ENCODE data around the gene YBX1. TPM values are rescaled to one million over a fixed set of nuclear protein-coding genes. Genes with fewer than 3 reads are reported as not detected.

YBX1 gene
- total and polyA plus RNA-seq, 2 donors (not counting 1 experiment from before 2014, with no cell fraction given): 164 to 345 TPM

DNA sequence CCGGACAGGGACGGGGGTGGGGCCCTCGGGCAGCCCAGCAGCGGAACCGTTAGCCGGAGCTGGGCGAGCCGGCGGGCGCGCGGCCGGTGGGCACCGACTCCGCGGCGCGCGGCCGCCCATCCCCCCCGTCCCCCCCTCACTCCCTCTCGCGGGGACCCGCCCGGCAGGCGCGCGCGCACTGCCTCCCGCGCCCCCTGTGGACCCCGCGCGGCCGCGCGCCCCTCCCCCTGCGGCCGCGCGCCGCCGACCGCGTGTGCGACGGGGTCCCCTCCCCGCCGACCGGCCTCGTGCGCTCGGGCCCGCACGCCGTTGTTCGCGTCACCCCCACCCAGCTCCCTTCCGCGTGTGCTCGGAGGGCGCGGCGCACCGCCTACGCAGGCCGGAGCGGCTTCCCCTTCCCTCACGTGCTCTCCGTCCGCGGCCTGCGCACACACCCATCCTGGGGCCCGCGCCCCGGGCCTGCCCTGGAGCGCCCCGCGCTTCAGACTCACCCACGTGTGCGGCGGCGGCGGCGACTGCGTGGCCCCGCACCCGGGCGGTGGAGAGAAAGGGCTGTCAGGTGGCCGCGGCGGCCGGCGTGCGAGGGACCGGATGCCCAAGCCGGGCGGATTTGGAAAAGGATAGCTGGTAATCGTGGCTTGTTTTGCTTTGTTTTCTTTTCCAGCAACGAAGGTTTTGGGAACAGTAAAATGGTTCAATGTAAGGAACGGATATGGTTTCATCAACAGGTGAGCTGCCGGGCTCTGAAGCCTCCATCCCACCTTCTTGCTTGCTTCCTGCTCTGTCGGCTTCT is 717 bp downstream of the YBX1 start:
- peaks cover 50% of the 10 kb centered on the region for H4K20me1 ChIP-seq (ENCODE audit: control insufficient read depth, insufficient read depth, low read length, poor library complexity, severe bottlenecking)
- H3K9me3 ChIP-seq (ENCODE audit: control extremely low read depth in 1 of 3, control insufficient read depth in 2 of 3, insufficient read depth in 1 of 3, low read length in 2 of 3): no peaks in the 10 kb centered on the region
- Mint-ChIP-seq H3K4me3 (peak overlapping the region; percentile 95), H3K9me3 (ENCODE audit: insufficient read depth) (no peaks in the 10 kb centered on the region), H3K27me3 (no peaks in the 10 kb centered on the region), H3K27ac (peak overlapping the region; percentile 93), H3K4me1 (peaks cover 63% of the 10 kb centered on the region)
- H3K4me3 ChIP-seq (ENCODE audit: control extremely low read depth in 1 of 5, extremely low read depth in 1 of 5, insufficient read depth in 1 of 5, low read depth in 2 of 5, low read length in 4 of 5): peak overlapping the region; percentile 61 to 94 (median 82)
- H3K4me2 ChIP-seq (replicated peaks; ENCODE audit: low read depth, low read length, poor library complexity, severe bottlenecking): peak overlapping the region; percentile 86
- peaks cover 65% of the 10 kb centered on the region for H3K79me2 ChIP-seq (ENCODE audit: control insufficient read depth, insufficient read depth, low read length)
- no peak for TF ChIP-seq EZH2 (IDR thresholded peaks at IDR 0.05; ENCODE audit: borderline replicate concordance, insufficient read depth, low read depth, low read length, poor library complexity, severe bottlenecking)
- TF ChIP-seq, protein P1, sequence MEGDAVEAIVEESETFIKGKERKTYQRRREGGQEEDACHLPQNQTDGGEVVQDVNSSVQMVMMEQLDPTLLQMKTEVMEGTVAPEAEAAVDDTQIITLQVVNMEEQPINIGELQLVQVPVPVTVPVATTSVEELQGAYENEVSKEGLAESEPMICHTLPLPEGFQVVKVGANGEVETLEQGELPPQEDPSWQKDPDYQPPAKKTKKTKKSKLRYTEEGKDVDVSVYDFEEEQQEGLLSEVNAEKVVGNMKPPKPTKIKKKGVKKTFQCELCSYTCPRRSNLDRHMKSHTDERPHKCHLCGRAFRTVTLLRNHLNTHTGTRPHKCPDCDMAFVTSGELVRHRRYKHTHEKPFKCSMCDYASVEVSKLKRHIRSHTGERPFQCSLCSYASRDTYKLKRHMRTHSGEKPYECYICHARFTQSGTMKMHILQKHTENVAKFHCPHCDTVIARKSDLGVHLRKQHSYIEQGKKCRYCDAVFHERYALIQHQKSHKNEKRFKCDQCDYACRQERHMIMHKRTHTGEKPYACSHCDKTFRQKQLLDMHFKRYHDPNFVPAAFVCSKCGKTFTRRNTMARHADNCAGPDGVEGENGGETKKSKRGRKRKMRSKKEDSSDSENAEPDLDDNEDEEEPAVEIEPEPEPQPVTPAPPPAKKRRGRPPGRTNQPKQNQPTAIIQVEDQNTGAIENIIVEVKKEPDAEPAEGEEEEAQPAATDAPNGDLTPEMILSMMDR (IDR thresholded peaks at IDR 0.05): no peak
- DNase-seq (peak; percentile 92), ATAC-seq (ENCODE audit: low read depth) (peak; percentile 49)
- H2AFZ ChIP-seq (ENCODE audit: insufficient read depth, low read depth, low read length, poor library complexity, severe bottlenecking): no peak overlapping the region
- H3K27me3 ChIP-seq (replicated peaks in 1 of 4; ENCODE audit: control extremely low read depth in 1 of 4, control insufficient read depth in 3 of 4, insufficient read depth in 4 of 4, low read length in 3 of 4): no peaks in the 10 kb centered on the region
- peaks cover 53 to 59% of the 10 kb centered on the region in 2 donors for H3K4me1 ChIP-seq (ENCODE audit: control insufficient read depth in 2 of 2, insufficient read depth in 2 of 2, low read length in 2 of 2)
- peak overlapping the region; percentile 80 to 97 for H3K27ac ChIP-seq (ENCODE audit: low read length in 2 of 2)
- H3K36me3 ChIP-seq (replicated peaks in 1 of 2; ENCODE audit: control extremely low read depth in 1 of 2, control insufficient read depth in 1 of 2, extremely low read depth in 1 of 2, insufficient read depth in 2 of 2, low read length in 1 of 2): peaks cover 7 to 34% of the 10 kb centered on the region in 2 experiments
- peak overlapping the region; percentile 94 for H3K9ac ChIP-seq (ENCODE audit: low read length)
- POLR2A ChIA-PET: interaction anchor here (0.6 to 2.5 kb wide), 10 partner anchors 19 to 271 kb away, joined by 3 to 22 read pairs (median 4); partner anchors contain the start of genes C1orf50, P3H1, PPCS and PPIH
- under 1% methylated on average over 100 of the region's 103 CpGs for WGBS (ENCODE audit: insufficient coverage)
- CTCF ChIA-PET: interaction anchor here (0.7 to 2.7 kb wide), 10 partner anchors 9 to 390 kb away, joined by 3 to 15 read pairs (median 4); partner anchors contain the start of genes C1orf50, P3H1, PPIH and ZNF691
- intact Hi-C loops (cut with micrococcal nuclease): loop anchor here (1.0 to 2.0 kb wide), 8 partner anchors 25 to 646 kb away; partner anchors contain the start of genes C1orf50, CCDC30, CFAP57 and EBNA1BP2

All from B cell (primary cell).